Fibroblast of skin of right quadriceps (primary cell): Measurements from ENCODE around the gene ABCG1.

Experiments
- DNase-seq: peaks from one replicate; pipeline ENCODE4 v3.0.0-alpha.2; 2013

ABCG1 gene

GRCh38 chr21:42214921-42215320, 4.0 kb upstream of the ABCG1 start:
- no peak for DNase-seq

GRCh38 chr21:42215942-42216725, 2.8 kb upstream of the ABCG1 start:
- DNase-seq: no peak

- no peak for DNase-seq
Measured at GRCh38 chr21:42216726-42217572, 2.0 kb upstream of the ABCG1 start.

GRCh38 chr21:42219606-42220137, 732 bp downstream of the ABCG1 start:
- DNase-seq: no peak

GRCh38 chr21:42220138-42220701, 1.3 kb downstream of the ABCG1 start:
- DNase-seq: peak; percentile 57

GRCh38 chr21:42221581-42222345, 2.8 kb downstream of the ABCG1 start:
- peak; percentile 52 for DNase-seq

- no peak for DNase-seq
Measured at GRCh38 chr21:42222386-42222785, 3.4 kb downstream of the ABCG1 start.

- DNase-seq: no peak
Measured at GRCh38 chr21:42222821-42223390, 4.0 kb downstream of the ABCG1 start.

GRCh38 chr21:42223826-42224575, 5.1 kb downstream of the ABCG1 start:
- no peak for DNase-seq

- no peak for DNase-seq
Measured at GRCh38 chr21:42225042-42225441, 6.1 kb downstream of the ABCG1 start.

- DNase-seq: no peak
Measured at GRCh38 chr21:42225571-42226155, 6.7 kb downstream of the ABCG1 start.

- no peak for DNase-seq
Measured at GRCh38 chr21:42226626-42227025, 7.7 kb downstream of the ABCG1 start.

- DNase-seq: peak; percentile 42
Measured at GRCh38 chr21:42227909-42228708, 9.2 kb downstream of the ABCG1 start.

- DNase-seq: no peak
Measured at GRCh38 chr21:42228709-42229220, 9.8 kb downstream of the ABCG1 start.

GRCh38 chr21:42229676-42230075, 10.7 kb downstream of the ABCG1 start:
- DNase-seq: no peak

GRCh38 chr21:42230178-42230577, 11.2 kb downstream of the ABCG1 start:
- no peak for DNase-seq

- DNase-seq: no peak
Measured at GRCh38 chr21:42230636-42231035, 11.7 kb downstream of the ABCG1 start.

- no peak for DNase-seq
Measured at GRCh38 chr21:42231756-42232155, 12.8 kb downstream of the ABCG1 start.

- no peak for DNase-seq
Measured at GRCh38 chr21:42232176-42232825, 13.4 kb downstream of the ABCG1 start.
